ENCODE measurements around the gene CYSRT1. TPM values are rescaled to one million over a fixed set of nuclear protein-coding genes. Genes with fewer than 3 reads are reported as not detected.

The CYSRT1 gene
- total RNA-seq, 1 experiment from 2014 or later = 3.0 TPM

- Mint-ChIP-seq H3K4me3 (ENCODE audit: low read depth, unreplicated experiment) (no peak overlapping the region), H3K27me3 (ENCODE audit: unreplicated experiment) (no peaks in the 10 kb centered on the region), H3K4me1 (ENCODE audit: low read depth, unreplicated experiment) (no peaks in the 10 kb centered on the region), H3K36me3 (ENCODE audit: insufficient read depth, unreplicated experiment) (peaks cover 28% of the 10 kb centered on the region), H3K9me3 (ENCODE audit: low read depth, unreplicated experiment) (no peaks in the 10 kb centered on the region), H3K27ac (ENCODE audit: unreplicated experiment) (no peak overlapping the region)
- no peak for TF ChIP-seq CTCF (IDR thresholded peaks at IDR 0.05; ENCODE audit: unreplicated experiment)
- no TSS peak for BruUV-seq (replicated peaks)
- no peak for DNase-seq
- CTCF ChIA-PET = interaction anchor here (0.6 kb wide), 1 partner anchor 307 kb away, joined by 4 read pairs; no protein-coding TSS in a partner anchor
- intact Hi-C loops (cut with micrococcal nuclease; ENCODE audit: unreplicated experiment) = no loop called here
Measured at GRCh38 chr9:137250329-137251193, 25.6 kb downstream of the CYSRT1 start.

- Mint-ChIP-seq H3K27ac (ENCODE audit: unreplicated experiment) (no peak within 1 kb of the TSS), H3K9me3 (ENCODE audit: low read depth, unreplicated experiment) (no peaks in the 10 kb centered on the region), H3K4me3 (ENCODE audit: low read depth, unreplicated experiment) (no peak within 1 kb of the TSS), H3K36me3 (ENCODE audit: insufficient read depth, unreplicated experiment) (peaks cover 34% of the 10 kb centered on the region), H3K4me1 (ENCODE audit: low read depth, unreplicated experiment) (no peaks in the 10 kb centered on the region), H3K27me3 (ENCODE audit: unreplicated experiment) (no peaks in the 10 kb centered on the region)
- intact Hi-C loops (cut with micrococcal nuclease; ENCODE audit: unreplicated experiment) = no loop called here
- TF ChIP-seq CTCF (IDR thresholded peaks at IDR 0.05; ENCODE audit: unreplicated experiment) = no peak
- no peak for DNase-seq
- CTCF ChIA-PET = interaction anchor here (0.6 kb wide), 1 partner anchor 307 kb away, joined by 4 read pairs; no protein-coding TSS in a partner anchor
- no TSS peak for BruUV-seq (replicated peaks)
Measured at GRCh38 chr9:137251194-137251461, 26.2 kb downstream of the CYSRT1 start, which contains the start of gene STPG3. TSS of gene STPG3 (plus strand) at chr9:137251286. CDS start at chr9:137251287, 1 bp downstream.

GRCh38 chr9:137251490-137252268 lies 26.7 kb downstream of the CYSRT1 start:
- no peak overlapping the region for H3K27ac Mint-ChIP-seq (ENCODE audit: unreplicated experiment)
- H3K4me3 Mint-ChIP-seq (ENCODE audit: low read depth, unreplicated experiment) = no peak overlapping the region
- intact Hi-C loops (cut with micrococcal nuclease; ENCODE audit: unreplicated experiment) = no loop called here
- DNase-seq = no peak
- TF ChIP-seq CTCF (IDR thresholded peaks at IDR 0.05; ENCODE audit: unreplicated experiment) = no peak
- no peaks in the 10 kb centered on the region for H3K27me3 Mint-ChIP-seq (ENCODE audit: unreplicated experiment)
- peaks cover 39% of the 10 kb centered on the region for H3K36me3 Mint-ChIP-seq (ENCODE audit: insufficient read depth, unreplicated experiment)
- CTCF ChIA-PET = interaction anchor here (0.6 to 1.0 kb wide), 2 partner anchors 10 to 306 kb away, joined by 3 to 4 read pairs; no protein-coding TSS in a partner anchor
- BruUV-seq (replicated peaks) = no TSS peak
- no peaks in the 10 kb centered on the region for H3K4me1 Mint-ChIP-seq (ENCODE audit: low read depth, unreplicated experiment)
- H3K9me3 Mint-ChIP-seq (ENCODE audit: low read depth, unreplicated experiment) = no peaks in the 10 kb centered on the region

- no peak for TF ChIP-seq CTCF (IDR thresholded peaks at IDR 0.05; ENCODE audit: unreplicated experiment)
- no peaks in the 10 kb centered on the region for H3K9me3 Mint-ChIP-seq (ENCODE audit: low read depth, unreplicated experiment)
- no peaks in the 10 kb centered on the region for H3K27me3 Mint-ChIP-seq (ENCODE audit: unreplicated experiment)
- no TSS peak for BruUV-seq (replicated peaks)
- DNase-seq = no peak
- no peak overlapping the region for H3K4me3 Mint-ChIP-seq (ENCODE audit: low read depth, unreplicated experiment)
- CTCF ChIA-PET = no interaction called here
- H3K4me1 Mint-ChIP-seq (ENCODE audit: low read depth, unreplicated experiment) = no peaks in the 10 kb centered on the region
- H3K36me3 Mint-ChIP-seq (ENCODE audit: insufficient read depth, unreplicated experiment) = peaks cover 39% of the 10 kb centered on the region
- intact Hi-C loops (cut with micrococcal nuclease; ENCODE audit: unreplicated experiment) = no loop called here
- H3K27ac Mint-ChIP-seq (ENCODE audit: unreplicated experiment) = no peak overlapping the region
Measured at GRCh38 chr9:137252555-137253506, 27.9 kb downstream of the CYSRT1 start.

Data from Calu3 (cell line).